Glomerular endothelial cell (primary cell): ENCODE data around the gene EMILIN3. TPM values are rescaled to one million over a fixed set of nuclear protein-coding genes. Genes with fewer than 3 reads are reported as not detected.
A peak's percentile ranks its signal among the peaks of the same experiment; 100 is the strongest.

Experiments used
- DNase-seq: peaks from one replicate; pipeline ENCODE4 v3.0.0-alpha.2; 2011; ENCODE audit warnings: low read depth, low spot score; ENCODE audit errors: extremely low read depth
- total RNA-seq: library from RNA; depleted of rRNA; stranded (reverse); fragments of >200 nt; gene quantifications from 2 replicates; pipeline ENCODE4 v1.2.3, GENCODE V29; 2015

Gene EMILIN3
- total RNA-seq, 1 donor from 2014 or later = 0.53 TPM

- no peak for DNase-seq
Measured at GRCh38 chr20:41348430-41349172, 18.0 kb downstream of the EMILIN3 start.

- no peak for DNase-seq
Measured at GRCh38 chr20:41347523-41348429, 18.8 kb downstream of the EMILIN3 start.

- no peak for DNase-seq
Measured at GRCh38 chr20:41345729-41346067, 20.9 kb downstream of the EMILIN3 start.

- no peak for DNase-seq
Measured at GRCh38 chr20:41344938-41345728, 21.5 kb downstream of the EMILIN3 start.

GRCh38 chr20:41344477-41344876 lies 22.1 kb downstream of the EMILIN3 start:
- DNase-seq = no peak

GRCh38 chr20:41342474-41343464 lies 23.8 kb downstream of the EMILIN3 start:
- DNase-seq = no peak

GRCh38 chr20:41340327-41341055 lies 26.1 kb downstream of the EMILIN3 start, which contains the start of gene LPIN3:
Gene LPIN3, plus strand, starts transcription at chr20:41340821. Its CDS starts 4,983 bp downstream, at chr20:41345804.
- no peak for DNase-seq

GRCh38 chr20:41339957-41340326 lies 26.7 kb downstream of the EMILIN3 start:
- DNase-seq = no peak

- DNase-seq = no peak
Measured at GRCh38 chr20:41336711-41337492, 29.7 kb downstream of the EMILIN3 start.

GRCh38 chr20:41335591-41335990 lies 31.0 kb downstream of the EMILIN3 start:
- no peak for DNase-seq

GRCh38 chr20:41334443-41335421 lies 31.9 kb downstream of the EMILIN3 start:
- DNase-seq = no peak

GRCh38 chr20:41334036-41334435 lies 32.6 kb downstream of the EMILIN3 start:
- DNase-seq = no peak

GRCh38 chr20:41331731-41332130 lies 34.9 kb downstream of the EMILIN3 start:
- DNase-seq = no peak

GRCh38 chr20:41330941-41331340 lies 35.7 kb downstream of the EMILIN3 start:
- no peak for DNase-seq

GRCh38 chr20:41330343-41330720 lies 36.3 kb downstream of the EMILIN3 start:
- no peak for DNase-seq

- DNase-seq = peak; percentile 87
Measured at GRCh38 chr20:41329435-41330342, 36.9 kb downstream of the EMILIN3 start.
